K562 (cell line): ENCODE results near the gene PNPLA1.
A peak's percentile ranks its signal among the peaks of the same experiment; 100 is the strongest.

Experiments used
- RAD51 ChIP-seq: fragments of 450-650 bp; IDR thresholded peaks from 2 replicates; pipeline ENCODE4 v1.7.1; 2016; ENCODE audit warnings: low read depth, mild to moderate bottlenecking, borderline replicate concordance
- SPI1 ChIP-seq: IDR thresholded peaks from 2 replicates; pipeline ENCODE4 v1.6.1; 2011; ENCODE audit warnings: low read depth, low read length, control low read depth, borderline replicate concordance
- SRF ChIP-seq, 2 experiments: fragments of 250-450, 450-650 bp in 1 of 2; sonication (Bioruptor Pico) in 1 of 2; sonication (generic) in 1 of 2; formaldehyde crosslinking; IDR thresholded peaks; 2 replicates each; pipeline versions ENCODE4 v1.5.0 to v1.5.1; 2020 to 2022; ENCODE audit warnings: mild to moderate bottlenecking in 1 of 2, missing genetic modification reagents in 1 of 2
- ZBTB17 ChIP-seq: fragments of 450-650 bp; formaldehyde crosslinking; IDR thresholded peaks from 2 replicates; pipeline ENCODE4 v1.4.0; 2020; ENCODE audit warnings: mild to moderate bottlenecking
- TF ChIP-seq, protein P1 (sequence below): sonication (generic); formaldehyde crosslinking; IDR thresholded peaks from 2 replicates; pipeline ENCODE4 v1.8.0; 2022; ENCODE audit warnings: mild to moderate bottlenecking, missing genetic modification reagents
- TF ChIP-seq, protein P2 (sequence below), 3 experiments: IDR thresholded peaks in 2 of 3; conservative IDR thresholded peaks in 1 of 3; 2 replicates each; pipeline ENCODE4 v1.5.1; 2011 to 2012; ENCODE audit warnings: low read length in 3 of 3, mild to moderate bottlenecking in 3 of 3, control low read depth in 2 of 3, improper control_type of control experiment in 1 of 3, inconsistent platforms in 1 of 3, low read depth in 1 of 3, mixed read lengths in 1 of 3, moderate library complexity in 1 of 3; ENCODE audit not compliant: insufficient read depth in 2 of 3
- TF ChIP-seq, protein P3 (sequence below): fragments of 450-650 bp; formaldehyde crosslinking; IDR thresholded peaks from 2 replicates; pipeline ENCODE4 v1.4.0; 2022; ENCODE audit warnings: missing genetic modification characterization

DNA sequence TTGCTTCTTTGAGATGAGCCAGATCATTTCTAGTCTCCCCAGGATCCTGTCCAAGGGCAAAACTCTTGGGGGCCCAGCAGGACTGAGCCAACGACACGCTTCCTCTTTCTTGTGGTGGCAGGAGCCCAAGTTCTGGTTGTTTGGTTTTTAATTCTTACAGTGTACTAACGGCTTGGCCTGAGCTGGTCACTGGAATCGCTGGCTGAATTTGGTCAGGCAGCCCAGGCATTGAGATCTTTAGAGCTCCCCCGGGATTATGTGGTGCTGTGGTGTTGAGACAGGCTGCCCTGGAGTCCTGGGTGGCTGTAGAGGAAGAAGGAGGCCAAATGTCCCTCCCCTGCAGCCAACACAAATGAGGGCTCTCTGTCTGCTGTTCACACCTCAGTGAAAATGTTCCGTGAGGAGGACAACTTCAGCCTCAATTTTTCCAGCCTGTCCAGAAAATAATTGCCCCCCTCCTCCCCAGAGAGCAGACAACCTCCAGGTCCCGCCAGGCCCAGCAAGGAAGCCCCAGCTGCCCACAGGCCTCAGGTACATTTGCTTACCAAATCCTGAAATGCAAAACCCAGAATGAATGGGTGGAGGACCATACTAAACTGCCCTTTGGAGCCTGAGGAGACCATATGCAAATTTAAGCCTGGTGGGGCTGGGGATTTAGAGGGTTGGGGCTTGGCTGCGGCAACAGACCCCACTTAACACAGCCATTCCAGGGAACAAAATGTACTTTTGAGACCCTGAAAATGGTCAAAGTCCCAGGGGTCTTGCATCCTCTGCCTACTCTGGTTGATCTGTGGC, 43.2 kb downstream of the PNPLA1 start:
- TF ChIP-seq RAD51 (no peak), ZBTB17 (CRISPR knock-in tag) (no peak), SRF (CRISPR knock-in tag; IDR thresholded peaks at IDR 0.05) (no peak), SPI1 (peak; percentile 79)
- TF ChIP-seq, protein P1, sequence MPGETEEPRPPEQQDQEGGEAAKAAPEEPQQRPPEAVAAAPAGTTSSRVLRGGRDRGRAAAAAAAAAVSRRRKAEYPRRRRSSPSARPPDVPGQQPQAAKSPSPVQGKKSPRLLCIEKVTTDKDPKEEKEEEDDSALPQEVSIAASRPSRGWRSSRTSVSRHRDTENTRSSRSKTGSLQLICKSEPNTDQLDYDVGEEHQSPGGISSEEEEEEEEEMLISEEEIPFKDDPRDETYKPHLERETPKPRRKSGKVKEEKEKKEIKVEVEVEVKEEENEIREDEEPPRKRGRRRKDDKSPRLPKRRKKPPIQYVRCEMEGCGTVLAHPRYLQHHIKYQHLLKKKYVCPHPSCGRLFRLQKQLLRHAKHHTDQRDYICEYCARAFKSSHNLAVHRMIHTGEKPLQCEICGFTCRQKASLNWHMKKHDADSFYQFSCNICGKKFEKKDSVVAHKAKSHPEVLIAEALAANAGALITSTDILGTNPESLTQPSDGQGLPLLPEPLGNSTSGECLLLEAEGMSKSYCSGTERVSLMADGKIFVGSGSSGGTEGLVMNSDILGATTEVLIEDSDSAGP (CRISPR knock-in tag) = no peak
- TF ChIP-seq, protein P2, sequence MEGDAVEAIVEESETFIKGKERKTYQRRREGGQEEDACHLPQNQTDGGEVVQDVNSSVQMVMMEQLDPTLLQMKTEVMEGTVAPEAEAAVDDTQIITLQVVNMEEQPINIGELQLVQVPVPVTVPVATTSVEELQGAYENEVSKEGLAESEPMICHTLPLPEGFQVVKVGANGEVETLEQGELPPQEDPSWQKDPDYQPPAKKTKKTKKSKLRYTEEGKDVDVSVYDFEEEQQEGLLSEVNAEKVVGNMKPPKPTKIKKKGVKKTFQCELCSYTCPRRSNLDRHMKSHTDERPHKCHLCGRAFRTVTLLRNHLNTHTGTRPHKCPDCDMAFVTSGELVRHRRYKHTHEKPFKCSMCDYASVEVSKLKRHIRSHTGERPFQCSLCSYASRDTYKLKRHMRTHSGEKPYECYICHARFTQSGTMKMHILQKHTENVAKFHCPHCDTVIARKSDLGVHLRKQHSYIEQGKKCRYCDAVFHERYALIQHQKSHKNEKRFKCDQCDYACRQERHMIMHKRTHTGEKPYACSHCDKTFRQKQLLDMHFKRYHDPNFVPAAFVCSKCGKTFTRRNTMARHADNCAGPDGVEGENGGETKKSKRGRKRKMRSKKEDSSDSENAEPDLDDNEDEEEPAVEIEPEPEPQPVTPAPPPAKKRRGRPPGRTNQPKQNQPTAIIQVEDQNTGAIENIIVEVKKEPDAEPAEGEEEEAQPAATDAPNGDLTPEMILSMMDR (IDR thresholded peaks at IDR 0.05 in 2 of 3, conservative IDR thresholded peaks at IDR 0.05 in 1 of 3; ENCODE audit: insufficient read depth in 2 of 3, low read depth in 1 of 3, low read length in 3 of 3) = no peak
- TF ChIP-seq, protein P3, sequence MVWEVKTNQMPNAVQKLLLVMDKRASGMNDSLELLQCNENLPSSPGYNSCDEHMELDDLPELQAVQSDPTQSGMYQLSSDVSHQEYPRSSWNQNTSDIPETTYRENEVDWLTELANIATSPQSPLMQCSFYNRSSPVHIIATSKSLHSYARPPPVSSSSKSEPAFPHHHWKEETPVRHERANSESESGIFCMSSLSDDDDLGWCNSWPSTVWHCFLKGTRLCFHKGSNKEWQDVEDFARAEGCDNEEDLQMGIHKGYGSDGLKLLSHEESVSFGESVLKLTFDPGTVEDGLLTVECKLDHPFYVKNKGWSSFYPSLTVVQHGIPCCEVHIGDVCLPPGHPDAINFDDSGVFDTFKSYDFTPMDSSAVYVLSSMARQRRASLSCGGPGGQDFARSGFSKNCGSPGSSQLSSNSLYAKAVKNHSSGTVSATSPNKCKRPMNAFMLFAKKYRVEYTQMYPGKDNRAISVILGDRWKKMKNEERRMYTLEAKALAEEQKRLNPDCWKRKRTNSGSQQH (CRISPR knock-in tag) = no peak
